SKM-1 (cell line): ENCODE data around the gene PCDH1.

ENCODE experiments used
- DNase-seq: peaks from one replicate; lab custom pipeline; 2025; ENCODE audit not compliant: unreplicated experiment; lab: John Stamatoyannopoulos, UW

The PCDH1 gene

DNA sequence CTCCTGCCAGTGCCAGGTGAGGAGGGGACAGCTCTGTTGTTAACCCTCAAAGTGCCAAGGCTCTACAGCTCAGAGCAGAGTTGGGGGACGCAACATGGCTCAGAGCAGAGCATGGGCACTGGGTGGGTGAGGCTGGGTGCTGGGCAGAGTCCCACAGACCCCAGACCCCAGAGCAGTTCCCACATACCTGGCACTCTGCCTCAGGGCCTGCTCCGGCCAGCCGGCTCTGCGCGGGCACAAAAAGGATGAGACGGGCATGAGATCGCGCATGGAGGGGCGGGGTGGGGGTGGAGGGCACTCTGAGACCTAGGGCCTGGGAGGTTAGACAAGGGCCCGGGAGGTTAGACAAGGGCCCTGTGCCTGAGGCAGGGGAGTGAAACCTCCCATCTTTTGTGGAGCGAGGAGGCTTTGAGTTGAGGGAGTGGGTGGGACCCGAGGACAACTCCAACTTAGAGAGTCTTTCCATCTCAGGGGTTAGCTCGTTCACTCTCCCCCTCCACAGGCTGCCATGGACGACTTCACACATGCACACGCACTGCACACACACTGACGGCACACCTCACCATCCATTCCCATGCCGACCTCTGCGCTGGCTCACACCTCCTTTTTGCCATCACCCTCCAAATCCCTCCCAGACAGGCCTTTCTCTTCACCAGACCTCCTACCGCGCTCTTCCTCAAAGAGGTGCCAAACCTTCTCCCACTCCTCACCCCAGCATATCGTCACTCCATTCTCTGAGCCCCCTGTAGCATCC is 22.0 kb downstream of the PCDH1 start:
- DNase-seq, result no peak

DNA sequence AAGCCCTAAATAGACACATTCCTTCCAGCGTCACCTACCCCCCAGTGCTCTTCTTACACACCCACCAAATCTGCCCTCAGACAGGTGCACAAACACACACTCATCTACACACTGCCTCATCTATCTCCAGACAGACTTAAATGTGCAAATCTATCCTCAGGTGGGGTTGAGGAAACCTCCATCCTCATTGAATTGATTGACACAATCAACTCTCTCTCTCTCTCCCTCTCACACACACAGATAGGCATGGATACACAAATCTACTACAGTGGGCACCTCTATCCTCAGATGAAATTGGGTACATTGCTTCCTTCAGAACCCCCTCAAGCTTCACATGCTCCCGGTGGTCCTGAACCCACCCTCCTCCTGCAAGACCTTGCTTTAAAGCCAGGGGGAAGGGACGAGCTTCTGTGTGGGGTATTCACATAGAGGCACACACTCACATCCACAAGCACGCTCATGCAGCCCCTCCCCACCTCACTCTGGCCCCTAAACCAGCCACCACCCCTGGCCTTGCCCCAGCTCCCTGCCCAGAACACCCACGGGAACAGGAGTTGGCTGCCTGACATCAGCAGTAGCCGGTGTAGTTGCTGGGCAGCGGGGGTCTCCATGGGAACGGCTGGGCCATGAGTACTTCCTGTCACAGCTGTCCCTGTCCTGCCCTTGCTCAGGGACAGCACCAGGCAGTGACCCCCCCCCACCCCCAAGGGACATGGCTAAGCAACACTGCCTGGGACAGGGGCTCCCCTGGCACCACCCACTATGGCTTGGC is 22.8 kb downstream of the PCDH1 start:
- DNase-seq, result no peak

DNA sequence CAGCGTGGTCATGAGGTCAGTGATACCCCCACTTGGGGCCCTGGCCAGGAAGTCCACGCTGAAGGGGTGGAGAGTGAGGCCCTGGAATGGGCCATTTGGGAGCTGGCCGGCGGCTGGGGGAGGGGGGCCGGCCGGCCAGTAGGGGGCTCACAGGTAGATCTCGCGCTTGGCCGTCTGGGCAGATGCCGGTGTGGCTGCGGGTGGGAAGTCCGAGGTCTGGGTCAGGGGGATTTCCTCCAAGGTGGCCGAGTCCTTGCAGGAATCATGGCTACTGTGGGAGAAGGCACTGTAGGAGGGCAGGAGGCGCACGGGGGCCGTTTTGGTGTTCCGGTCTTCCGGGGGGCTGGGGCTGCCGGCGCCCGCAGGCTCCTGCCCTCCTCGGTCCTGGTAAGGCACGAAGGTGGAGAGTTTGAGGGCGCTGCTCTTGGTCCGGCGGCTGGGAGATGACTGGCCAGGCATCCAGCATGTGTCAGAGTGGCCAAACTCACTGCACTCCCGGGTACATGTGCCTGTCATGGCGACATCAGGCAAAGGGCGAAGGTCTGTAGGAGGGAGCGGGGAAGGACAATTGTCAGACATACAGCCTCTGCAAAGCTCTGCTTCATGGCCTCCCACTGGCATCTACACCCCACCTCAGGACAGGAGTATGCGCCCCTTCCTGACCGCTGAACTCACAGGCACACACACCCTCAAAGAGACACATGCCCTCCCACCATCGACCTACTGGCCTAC is 24.1 kb downstream of the PCDH1 start:
- DNase-seq, result no peak

DNA sequence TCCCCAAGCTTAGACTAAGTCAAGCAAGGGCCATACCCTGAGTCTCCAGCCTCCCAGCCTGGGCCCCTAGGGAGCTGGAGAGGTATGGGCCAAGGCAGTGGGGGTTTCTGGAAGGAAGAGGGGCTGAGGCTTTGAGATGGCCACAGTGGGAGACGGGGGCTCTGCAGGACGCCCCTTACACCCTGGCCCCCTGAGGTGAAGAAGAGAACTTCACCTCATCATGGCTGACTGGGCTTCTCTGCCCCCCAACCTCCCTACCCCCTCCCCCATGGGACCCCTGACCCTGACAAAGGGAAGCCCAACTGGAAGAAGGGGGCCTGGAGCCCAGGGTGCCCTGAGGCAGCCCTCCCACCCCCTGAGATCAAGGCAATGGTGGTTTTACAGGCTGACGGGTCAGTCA is 25.8 kb downstream of the PCDH1 start:
- DNase-seq, result no peak

DNA sequence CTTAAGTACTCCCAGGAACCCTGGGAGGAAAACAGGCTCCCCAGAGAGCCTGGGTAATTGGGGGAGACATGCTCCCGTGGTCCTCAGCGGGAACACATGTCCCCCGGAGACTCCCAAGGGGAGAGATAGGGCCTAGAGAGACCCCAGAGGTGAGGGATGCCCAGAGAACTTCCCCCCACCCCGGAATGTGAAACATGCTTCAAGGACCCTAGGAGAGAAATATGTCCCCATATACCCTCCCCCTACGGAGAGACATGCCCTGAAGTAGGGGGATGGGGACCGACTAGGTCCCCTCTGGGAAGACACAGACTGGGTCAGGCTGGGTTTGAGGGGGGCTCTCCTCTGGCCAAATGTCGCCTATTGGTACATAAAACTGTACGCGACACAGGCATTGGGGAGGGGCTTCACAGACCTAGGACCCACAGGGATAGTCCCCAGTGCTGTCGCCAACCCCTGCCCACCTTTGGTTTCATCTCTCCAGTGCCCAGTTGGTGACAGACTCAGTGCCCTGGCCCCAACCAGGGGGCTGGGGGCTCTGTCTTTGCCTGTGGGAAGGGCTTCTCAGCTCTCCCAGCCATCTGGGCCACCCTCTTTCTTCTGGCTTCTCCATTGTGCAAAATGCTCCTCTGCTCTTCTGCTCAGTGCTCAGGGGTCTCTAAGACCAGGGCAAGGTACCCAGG is 26.9 kb downstream of the PCDH1 start:
- DNase-seq, result no peak

DNA sequence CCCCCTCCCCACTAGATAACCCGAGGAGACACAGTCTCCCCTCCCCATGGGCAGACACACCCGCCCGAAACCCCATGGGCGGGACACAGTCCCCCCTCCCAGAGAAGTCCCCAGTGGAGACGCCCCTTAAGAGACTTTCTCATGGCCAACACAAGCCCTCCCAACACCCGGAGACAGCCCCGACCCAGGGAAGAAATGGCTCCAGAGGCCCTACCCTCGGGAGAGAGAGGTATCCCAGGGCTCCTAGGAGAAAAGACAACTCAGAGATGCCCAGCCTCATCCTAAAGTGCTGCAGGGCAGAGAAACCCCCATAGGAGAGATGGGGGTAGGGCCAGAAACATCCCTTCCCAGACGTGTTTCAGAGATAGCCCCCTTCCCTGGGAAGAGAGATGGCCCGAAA is 27.4 kb downstream of the PCDH1 start:
- DNase-seq, result no peak

DNA sequence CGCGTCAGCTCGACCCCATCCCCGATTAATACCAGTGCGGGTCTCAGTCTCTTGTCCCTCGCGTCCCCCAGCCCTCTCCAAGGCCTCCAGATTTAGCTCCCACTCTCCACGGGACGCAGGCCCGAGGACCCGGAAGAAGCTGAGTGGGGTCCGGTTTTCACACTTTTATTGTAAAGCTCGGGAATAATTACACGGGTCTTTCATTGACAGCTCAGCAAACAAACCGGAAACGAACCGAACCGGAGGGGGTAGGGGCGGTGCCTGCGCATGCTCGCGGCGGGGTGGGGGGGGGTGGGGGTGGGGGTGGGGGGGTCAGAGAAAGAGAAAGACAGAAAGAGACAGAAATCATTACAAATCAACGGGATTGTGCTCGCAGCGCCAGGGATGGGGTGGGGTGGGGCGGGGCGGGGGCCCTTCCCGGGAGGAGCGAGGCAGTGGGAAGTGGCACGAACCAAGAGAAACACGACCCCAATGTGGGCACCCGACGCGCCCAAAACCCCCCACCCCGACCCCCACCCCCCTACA is 27.9 kb downstream of the PCDH1 start:
- no peak for DNase-seq

DNA sequence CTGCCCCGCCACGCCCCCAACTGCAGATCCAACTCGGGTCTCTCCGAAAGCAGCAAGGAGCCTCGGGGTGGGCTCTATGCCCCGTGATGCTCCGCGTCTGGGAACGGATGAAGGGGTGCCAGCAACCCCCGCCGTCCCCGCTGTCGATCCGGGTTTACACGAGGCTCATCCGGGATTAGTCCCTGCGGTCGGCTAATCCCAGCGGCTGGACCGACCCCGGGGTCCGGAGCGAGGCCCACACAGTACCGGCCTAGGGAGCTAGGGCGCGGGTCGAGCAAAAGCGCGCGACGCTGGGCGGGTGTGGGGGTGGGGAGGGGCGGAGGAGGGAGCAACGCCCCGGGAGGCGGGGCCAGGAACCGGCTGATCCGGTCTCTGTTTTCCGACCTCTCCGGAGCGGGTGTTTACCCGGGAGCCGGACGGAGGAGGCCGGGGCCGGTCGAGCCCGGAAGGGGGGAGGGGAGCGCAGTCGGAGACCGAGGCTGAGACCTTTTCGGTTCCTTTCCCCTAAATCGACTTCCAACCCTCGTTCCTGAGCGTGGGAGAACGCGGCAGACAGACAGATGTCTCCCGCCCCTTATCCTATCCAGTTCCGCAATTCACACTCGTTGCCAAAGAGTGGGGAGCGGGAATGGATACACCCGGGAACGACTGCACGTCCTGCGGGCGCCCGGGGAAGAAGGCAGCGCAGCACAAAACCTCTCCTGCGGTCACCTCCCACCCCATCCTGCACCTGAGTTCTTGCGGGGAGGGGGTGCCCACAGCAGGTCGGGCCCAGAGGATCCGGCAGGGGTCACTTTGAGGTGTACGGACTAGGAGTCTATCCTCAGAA is 28.6 kb downstream of the PCDH1 start:
- no peak for DNase-seq

DNA sequence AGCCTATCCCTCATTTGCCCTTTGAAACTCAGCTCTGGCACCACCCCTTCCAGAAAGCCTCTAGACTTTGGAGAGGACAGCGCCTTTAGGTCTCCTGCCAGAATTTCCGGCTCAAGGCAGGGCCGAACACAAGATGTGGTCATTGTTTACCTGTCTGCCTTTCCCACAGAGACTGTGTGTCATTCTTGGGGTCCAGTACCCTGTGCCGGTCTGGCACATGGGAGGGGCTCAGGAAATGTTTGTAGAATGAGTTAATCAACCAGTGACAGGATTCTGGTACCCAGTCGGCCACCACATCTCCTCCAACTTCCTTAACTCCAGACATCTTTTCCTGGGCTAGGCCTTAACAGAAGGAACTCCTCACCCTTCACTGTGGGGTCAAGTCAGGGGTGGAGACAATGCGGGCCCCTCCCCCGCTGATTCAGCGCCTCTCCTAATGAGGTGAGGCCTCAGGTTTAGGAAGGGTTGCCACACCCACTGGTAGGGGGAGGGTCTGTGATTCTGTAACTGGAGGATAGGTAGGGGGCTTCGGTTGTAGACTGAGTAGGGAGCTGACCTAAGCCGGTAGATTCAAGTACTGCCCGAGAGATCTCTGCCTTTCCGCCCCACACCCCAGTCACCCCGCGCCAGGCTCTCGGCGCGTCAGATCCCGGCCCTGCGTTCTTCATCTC is 29.3 kb downstream of the PCDH1 start:
- DNase-seq, result no peak

DNA sequence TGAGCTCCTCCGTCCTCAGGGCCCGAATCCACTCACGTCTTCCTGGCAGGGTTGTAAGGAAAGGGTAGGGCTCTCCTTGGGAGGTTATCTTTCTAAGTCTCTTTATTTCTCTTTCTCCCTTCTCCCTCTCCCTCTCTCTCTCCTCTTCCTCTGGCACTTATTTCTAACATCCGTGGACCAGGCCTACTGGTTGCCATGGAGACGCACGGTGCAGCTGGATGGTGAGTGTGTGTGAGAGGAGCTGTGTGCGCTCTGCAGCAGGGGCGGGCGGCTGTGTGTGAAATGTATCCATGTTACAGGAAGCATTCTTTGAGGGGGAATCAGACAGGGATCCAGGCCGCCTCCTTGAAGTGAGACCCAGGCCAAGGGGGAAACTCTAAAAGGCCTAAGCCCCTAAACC is 32.2 kb downstream of the PCDH1 start:
- no peak for DNase-seq

DNA sequence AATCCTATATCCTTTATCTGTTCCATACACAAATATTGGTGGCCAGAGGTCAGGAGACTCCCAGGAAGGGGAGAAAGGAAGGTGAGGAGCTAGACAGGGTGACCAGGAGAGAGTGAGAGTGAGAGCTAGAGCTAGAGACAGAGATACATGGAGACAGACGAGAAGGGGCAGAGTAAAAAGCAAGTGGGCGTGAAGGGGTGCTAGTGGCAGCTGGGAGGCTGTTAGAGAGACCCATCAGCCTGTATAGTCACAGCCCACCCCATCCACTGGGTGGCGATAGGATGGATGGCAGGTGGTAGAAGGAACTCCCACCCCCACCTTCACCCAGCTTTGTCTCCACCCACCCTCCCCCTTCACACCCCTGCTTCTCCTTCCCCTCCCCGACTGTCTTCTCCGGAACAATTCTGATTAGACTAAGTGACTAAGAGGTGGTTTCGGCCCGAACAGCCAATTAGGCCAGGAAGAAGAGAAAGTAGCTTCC is 32.8 kb downstream of the PCDH1 start:
- DNase-seq, result no peak

DNA sequence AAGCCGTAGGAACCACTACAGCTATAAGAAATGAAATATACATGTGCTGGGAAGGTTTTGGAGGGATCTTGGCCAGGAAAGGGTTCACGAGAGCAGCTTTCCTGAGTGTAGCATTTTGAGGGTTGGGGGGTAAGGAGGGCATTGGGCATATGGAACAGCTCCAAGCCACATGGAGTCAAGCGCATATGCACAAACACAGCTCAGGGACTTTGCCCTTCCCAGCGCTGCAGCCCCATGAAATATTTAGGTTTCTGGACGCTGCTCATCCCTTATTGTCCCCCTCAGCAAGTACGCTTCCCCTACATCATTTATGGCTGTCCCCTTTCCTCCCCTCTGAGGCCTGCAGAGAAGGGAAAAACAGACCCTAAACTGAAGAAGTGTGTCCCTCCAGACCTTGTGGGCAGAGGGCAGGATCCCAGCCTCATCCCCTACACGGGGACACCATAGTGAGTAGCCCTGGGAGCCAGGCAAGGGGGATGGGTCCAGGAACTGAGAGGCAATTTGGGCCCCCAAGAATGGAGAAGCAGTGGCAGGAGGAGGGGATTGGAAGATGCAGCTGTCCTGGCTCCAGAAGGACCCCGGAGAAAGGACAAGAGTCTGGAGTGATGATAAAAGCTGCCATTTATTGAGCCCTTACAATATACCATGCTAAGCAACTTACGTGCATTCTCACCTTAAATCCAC is 33.7 kb downstream of the PCDH1 start:
- DNase-seq, result no peak

DNA sequence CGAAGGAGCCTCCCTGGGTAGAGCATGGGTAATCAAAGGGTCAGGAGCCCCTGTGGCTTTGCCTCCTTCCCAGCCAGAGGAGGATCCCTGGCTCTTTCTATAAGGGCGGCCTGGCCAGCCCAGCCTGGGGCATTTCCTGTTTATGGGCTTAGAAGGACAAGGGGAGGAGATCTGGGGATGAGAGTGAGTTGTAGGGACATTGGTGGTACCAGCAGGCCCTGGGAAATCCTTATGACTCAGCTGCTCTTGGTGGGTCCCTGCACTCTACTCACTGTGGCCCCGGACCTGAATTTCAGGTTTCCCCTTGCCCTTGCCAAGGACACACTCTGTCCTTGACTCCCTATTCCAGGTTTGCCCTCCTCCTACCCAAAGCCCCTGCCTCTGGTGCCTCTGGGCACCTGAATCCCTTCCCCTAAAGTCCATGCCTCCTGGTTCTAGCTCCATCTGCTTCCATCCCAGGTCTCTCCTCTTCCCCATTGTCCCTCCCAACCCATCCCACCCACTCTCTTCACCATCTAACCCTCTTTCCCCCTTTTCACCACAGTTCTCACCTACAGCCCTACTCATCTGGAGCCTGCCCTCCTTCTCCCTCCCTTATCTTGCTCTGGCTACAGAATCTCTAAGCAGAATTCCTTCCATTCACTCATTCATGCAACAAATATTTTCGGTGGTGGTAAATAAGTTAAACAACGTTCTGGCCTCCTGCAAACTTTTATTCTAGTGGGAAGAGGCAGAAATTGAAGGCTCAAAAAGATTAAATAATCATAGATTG is 34.9 kb downstream of the PCDH1 start:
- DNase-seq, result no peak

DNA sequence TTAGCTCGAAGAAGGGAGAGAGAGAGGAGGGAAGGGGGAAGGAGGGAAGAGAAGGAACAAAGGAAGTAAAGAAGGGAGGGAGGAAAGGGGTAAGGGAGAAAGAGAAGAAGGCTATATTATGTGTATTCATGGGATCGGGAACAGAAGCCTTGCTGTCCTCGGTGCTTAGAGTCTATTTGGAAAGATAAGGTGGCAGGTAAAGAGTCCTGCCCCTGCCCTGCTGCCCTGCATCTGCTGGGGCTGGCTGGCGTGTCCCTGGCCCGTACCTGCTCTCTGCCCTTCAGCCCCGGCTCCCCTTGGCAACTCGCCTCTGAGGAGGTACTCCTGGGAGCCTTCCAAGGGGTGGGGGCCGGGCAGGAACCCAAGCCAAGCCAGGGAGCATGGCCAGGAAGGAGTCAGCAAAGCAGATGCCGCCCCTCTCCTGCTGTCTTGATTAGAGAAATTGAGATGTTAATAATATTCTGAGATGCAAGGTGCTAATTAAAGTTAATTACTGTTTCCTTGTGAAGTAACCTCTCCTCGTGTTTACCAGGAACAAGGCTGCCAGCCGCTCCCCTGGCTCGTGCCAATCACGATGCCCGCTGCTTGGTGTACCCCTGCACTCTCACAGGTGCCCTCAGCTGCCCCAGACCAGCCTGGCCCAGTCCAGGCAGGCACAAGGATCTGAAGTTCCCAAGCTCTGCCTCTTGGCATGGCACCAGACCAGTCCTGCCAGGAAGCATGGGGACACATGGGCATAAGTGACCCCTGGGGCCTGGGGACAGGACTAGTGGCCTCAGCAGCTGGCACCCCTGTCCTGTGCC is 36.6 kb downstream of the PCDH1 start:
- no peak for DNase-seq

DNA sequence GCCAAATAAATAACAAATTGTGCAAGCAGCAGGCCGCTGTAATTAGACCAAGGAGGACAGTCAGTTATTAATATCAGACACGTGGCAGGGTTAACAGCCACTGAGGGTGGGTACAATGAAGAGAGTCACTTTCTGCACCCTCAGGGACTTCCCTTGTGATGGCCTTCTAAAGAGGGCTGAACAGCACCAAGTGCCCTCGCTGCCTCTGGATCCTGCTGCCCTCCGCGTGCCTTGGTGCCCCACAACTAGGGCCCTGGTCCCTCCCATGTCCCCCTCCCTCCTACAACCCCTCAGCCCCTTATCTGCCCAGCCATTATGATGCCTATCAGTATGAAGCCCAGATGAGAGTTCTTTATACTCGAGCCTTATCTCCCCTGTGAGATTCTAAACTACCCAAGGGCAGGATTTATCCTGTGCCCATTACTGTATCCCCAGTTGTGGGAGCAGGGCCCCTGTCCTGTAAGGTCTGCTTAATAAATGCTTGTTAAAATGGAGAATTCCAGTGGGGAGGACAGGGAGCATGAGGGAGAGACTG is 37.3 kb downstream of the PCDH1 start:
- DNase-seq, result no peak

DNA sequence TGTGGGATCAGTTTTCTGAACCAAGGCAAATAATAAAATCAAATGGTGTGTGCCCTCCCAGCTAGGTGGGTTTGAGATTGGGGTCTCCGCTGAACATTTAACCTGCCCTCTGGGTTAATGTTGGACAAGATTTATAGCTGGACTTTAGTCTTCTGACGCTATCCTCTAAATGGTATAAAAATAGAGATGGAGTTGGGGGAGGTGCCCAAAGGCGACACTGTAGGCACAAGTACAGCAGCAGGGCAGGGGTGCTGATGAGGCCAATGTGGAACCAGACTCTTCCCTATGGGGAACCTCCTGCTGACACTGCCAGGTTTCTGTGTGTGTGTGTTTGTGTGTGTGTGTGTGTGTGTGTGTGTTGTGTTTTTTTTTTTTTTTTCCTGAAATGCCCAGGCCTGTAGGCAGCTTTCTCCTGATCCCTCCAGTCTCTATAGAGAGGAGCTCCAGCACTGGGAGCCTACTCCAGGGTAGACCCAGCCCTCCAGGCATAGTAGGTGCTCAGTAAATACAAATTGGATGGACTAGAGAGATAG is 37.9 kb downstream of the PCDH1 start:
- DNase-seq, result no peak

DNA sequence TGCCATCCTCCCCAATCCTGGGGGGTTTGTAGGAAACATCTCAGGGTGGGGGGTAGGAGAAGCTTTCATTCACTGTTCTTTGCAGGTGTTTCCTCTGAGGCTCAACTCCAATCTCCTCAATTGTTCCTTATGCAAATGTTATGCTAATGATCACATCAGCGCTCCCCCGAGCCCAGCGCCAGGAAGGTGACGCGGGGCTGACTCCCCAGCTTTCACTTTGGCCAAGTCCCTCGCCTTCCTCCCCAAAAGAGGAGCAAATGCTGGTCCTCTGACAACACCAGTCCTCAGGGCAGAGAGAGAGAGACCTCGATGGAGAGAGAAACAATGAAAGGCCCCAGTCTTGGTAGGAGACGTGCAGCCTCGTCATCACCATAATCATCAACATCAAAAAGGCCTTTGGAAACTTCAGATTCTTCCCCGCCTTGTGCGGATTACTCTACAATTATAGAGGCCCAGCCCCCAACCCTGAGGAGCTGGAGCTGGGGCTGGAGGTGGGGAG is 39.1 kb downstream of the PCDH1 start:
- no peak for DNase-seq
